MCF 10A (cell line): Measurements from ENCODE around the gene ATP6V1C2. TPM values are rescaled to one million over a fixed set of nuclear protein-coding genes. Genes with fewer than 3 reads are reported as not detected.

Source experiments
- BruUV-seq: library from RNA; stranded (reverse); fragments of 400-500 nt; replicated peaks from 2 replicates; lab custom pipeline; 2021; lab: Mats Ljungman, UMichigan
- CTCF ChIA-PET: fragments of 300-600 bp; sonication (Branson Sonifier 250); formaldehyde crosslinking; extraction: SDS; loops from one replicate; lab custom pipeline; 2021; ENCODE audit warnings: antibody characterized with exemption, inconsistent platforms; lab: Yijun Ruan, JAX
- POLR2A ChIA-PET: fragments of 300-600, 350-650 bp; sonication (Branson Sonifier 250); formaldehyde crosslinking; extraction: SDS; loops from one replicate; lab custom pipeline; 2020; ENCODE audit warnings: antibody characterized with exemption, inconsistent platforms; lab: Yijun Ruan, JAX
- DNase-seq: peaks from one replicate; pipeline ENCODE4 v3.0.0-alpha.2; 2018; ENCODE audit not compliant: unreplicated experiment
- H3K27ac Mint-ChIP-seq: one replicate; pipeline ENCODE4 v1.8.0; 2022; ENCODE audit warnings: mild to moderate bottlenecking, low read depth, mixed read lengths; ENCODE audit not compliant: unreplicated experiment
- H3K27me3 Mint-ChIP-seq: one replicate; pipeline ENCODE4 v1.8.0; 2022; ENCODE audit warnings: mixed read lengths; ENCODE audit not compliant: insufficient read depth, unreplicated experiment
- H3K36me3 Mint-ChIP-seq: one replicate; pipeline ENCODE4 v1.8.0; 2022; ENCODE audit warnings: mild to moderate bottlenecking, moderate library complexity, mixed read lengths; ENCODE audit not compliant: insufficient read depth, unreplicated experiment
- H3K4me1 Mint-ChIP-seq: one replicate; pipeline ENCODE4 v1.8.0; 2022; ENCODE audit warnings: mixed read lengths; ENCODE audit not compliant: insufficient read depth, unreplicated experiment
- H3K4me3 Mint-ChIP-seq: one replicate; pipeline ENCODE4 v1.8.0; 2022; ENCODE audit warnings: mild to moderate bottlenecking, moderate library complexity, mixed read lengths; ENCODE audit not compliant: unreplicated experiment
- H3K9me3 Mint-ChIP-seq: one replicate; pipeline ENCODE4 v1.8.0; 2022; ENCODE audit warnings: mixed read lengths; ENCODE audit not compliant: unreplicated experiment
- intact Hi-C: fragments of 100-400 bp; cut with micrococcal nuclease; formaldehyde crosslinking; loops from 2 replicates; pipeline ENCODE4 v1.14.1; 2022
- total RNA-seq: library from RNA; stranded (reverse); gene quantifications from 2 replicates; pipeline ENCODE4 v1.2.3, GENCODE V29; 2022
- TF ChIP-seq, protein P1 (sequence below): fragments of 200-600 bp; IDR thresholded peaks from one replicate; pipeline ENCODE4 v1.8.0; 2022; ENCODE audit warnings: antibody characterized with exemption, mild to moderate bottlenecking; ENCODE audit not compliant: unreplicated experiment

Gene ATP6V1C2
- total RNA-seq, 1 experiment from 2014 or later: 0.19 TPM

DNA sequence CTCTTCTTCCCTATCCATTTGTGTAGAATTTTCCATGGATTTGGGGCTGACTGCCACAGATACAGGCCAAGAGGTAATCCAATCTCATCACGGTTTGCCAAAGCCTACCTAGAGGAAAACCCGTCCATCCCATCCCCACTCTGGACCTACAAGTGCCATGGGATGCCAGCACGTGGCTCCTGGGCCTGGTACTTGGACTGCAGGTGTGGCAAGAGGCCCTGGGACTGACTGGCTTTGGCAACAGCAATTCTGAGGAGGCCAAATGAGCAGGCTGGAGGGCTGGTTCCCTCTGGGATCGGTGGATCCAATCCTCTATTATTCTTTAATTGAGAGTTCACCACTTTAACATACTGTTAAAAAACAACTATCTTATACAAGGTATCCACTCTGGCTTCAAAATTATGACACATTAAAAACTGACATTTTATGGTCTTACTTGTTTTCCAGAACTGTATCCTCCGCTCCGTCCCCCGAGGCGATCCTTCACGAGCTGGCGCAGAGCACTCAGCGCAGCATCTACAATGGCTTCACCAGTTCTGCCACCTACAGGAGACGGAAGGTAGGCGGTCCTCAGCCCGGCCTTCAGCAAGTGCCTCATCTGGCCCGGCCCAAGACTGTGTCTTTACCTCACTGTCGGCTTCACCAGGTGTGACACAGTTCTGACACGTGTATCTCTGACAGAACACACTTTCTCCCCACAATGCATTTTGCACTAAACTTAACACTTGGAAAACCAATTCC lies 71.4 kb downstream of the ATP6V1C2 start:
- CTCF ChIA-PET: interaction anchor here (1.0 kb wide), 1 partner anchor 25 kb away, joined by 3 read pairs; no protein-coding TSS in a partner anchor
- peaks cover 90% of the 10 kb centered on the region for H3K36me3 Mint-ChIP-seq
- TF ChIP-seq, protein P1, sequence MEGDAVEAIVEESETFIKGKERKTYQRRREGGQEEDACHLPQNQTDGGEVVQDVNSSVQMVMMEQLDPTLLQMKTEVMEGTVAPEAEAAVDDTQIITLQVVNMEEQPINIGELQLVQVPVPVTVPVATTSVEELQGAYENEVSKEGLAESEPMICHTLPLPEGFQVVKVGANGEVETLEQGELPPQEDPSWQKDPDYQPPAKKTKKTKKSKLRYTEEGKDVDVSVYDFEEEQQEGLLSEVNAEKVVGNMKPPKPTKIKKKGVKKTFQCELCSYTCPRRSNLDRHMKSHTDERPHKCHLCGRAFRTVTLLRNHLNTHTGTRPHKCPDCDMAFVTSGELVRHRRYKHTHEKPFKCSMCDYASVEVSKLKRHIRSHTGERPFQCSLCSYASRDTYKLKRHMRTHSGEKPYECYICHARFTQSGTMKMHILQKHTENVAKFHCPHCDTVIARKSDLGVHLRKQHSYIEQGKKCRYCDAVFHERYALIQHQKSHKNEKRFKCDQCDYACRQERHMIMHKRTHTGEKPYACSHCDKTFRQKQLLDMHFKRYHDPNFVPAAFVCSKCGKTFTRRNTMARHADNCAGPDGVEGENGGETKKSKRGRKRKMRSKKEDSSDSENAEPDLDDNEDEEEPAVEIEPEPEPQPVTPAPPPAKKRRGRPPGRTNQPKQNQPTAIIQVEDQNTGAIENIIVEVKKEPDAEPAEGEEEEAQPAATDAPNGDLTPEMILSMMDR: no peak
- H3K9me3 Mint-ChIP-seq: no peaks in the 10 kb centered on the region
- POLR2A ChIA-PET: no interaction called here
- no TSS peak for BruUV-seq
- DNase-seq: no peak
- intact Hi-C loops: no loop called here
- no peak overlapping the region for H3K27ac Mint-ChIP-seq
- no peak overlapping the region for H3K4me3 Mint-ChIP-seq
- no peaks in the 10 kb centered on the region for H3K27me3 Mint-ChIP-seq
- H3K4me1 Mint-ChIP-seq: no peaks in the 10 kb centered on the region

GRCh38 chr2:10793816-10794215 lies 72.4 kb downstream of the ATP6V1C2 start:
- H3K27ac Mint-ChIP-seq: no peak overlapping the region
- intact Hi-C loops: no loop called here
- POLR2A ChIA-PET: interaction anchor here (0.6 kb wide), 1 partner anchor 607 kb away, joined by 3 read pairs; no protein-coding TSS in a partner anchor
- no peak overlapping the region for H3K4me3 Mint-ChIP-seq
- no peak for DNase-seq
- peaks cover 86% of the 10 kb centered on the region for H3K36me3 Mint-ChIP-seq
- no peaks in the 10 kb centered on the region for H3K9me3 Mint-ChIP-seq
- BruUV-seq: no TSS peak
- H3K27me3 Mint-ChIP-seq: no peaks in the 10 kb centered on the region
- peaks cover 3% of the 10 kb centered on the region for H3K4me1 Mint-ChIP-seq
- CTCF ChIA-PET: no interaction called here
- TF ChIP-seq, protein P1: no peak

DNA sequence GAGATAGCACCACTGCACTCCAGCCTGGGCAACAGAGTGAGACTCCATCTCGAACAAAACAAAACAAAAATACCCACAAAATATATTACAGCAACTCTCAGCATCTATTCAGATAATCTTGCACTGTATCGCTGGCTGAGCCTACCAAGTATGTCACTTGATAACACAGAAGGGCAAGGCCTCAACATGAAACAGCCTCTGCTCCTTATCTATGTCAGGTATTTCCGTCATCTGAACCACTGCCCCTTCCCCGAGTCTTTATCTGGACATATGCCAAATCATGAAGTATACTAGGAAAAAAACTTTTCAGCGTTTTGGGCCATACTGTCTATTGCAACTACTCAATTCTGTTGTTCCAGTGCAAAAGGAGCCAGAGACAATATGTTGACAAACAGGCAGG lies 73.4 kb downstream of the ATP6V1C2 start:
- no peak for DNase-seq
- POLR2A ChIA-PET: no interaction called here
- no peaks in the 10 kb centered on the region for H3K27me3 Mint-ChIP-seq
- no peak overlapping the region for H3K4me3 Mint-ChIP-seq
- BruUV-seq: no TSS peak
- no peak overlapping the region for H3K27ac Mint-ChIP-seq
- CTCF ChIA-PET: interaction anchor here (0.6 kb wide), 1 partner anchor 254 kb away, joined by 3 read pairs; no protein-coding TSS in a partner anchor
- peaks cover 91% of the 10 kb centered on the region for H3K36me3 Mint-ChIP-seq
- TF ChIP-seq, protein P1: no peak
- peaks cover 5% of the 10 kb centered on the region for H3K4me1 Mint-ChIP-seq
- H3K9me3 Mint-ChIP-seq: no peaks in the 10 kb centered on the region
- intact Hi-C loops: no loop called here

- TF ChIP-seq, protein P1: no peak
- no peak for DNase-seq
- no TSS peak for BruUV-seq
- H3K4me3 Mint-ChIP-seq: no peak overlapping the region
- intact Hi-C loops: no loop called here
- ChIA-PET POLR2A (no interaction called here), CTCF (no interaction called here)
- no peak overlapping the region for H3K27ac Mint-ChIP-seq
- H3K9me3 Mint-ChIP-seq: no peaks in the 10 kb centered on the region
- H3K27me3 Mint-ChIP-seq: no peaks in the 10 kb centered on the region
- H3K36me3 Mint-ChIP-seq: peaks cover 93% of the 10 kb centered on the region
- H3K4me1 Mint-ChIP-seq: peaks cover 5% of the 10 kb centered on the region
Observed at GRCh38 chr2:10795508-10796046, 74.1 kb downstream of the ATP6V1C2 start.
